ENCODE data around the gene CXCL17.

The CXCL17 gene

DNA sequence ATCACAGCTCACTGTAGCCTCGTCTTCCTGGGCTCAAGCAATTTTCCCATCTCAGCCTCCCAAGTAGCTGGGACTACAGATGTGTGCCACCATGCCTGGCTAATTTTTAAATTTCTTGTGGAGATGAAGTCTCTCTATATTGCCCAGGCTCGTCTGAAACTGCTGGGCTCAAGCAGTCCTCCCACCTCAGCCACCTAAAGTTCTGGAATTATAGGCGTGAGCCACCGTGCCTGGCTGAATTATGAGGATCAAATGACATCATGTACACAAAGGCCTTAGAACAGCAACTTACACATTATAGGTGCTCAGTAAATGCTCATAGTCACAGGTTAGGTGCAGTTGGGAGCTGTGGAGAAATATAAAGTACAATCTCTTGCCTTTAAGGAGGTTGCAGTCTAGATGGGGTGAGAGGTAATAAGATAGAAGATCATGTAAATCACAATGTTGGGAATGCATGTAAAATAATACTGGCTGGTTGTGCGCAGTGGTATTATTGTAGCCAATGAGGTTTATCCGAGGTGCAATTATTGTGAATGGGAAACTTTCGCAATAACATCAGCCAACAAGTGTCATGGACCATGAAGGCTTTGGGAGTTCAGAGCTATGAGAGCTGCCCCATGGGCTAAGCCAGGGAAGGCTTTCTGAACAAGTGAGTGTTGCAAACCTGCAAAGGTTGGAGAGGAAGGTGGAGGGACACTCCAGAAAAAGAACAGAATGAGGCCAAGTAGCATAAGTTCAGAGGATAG is 29.8 kb upstream of the CXCL17 start:
- TF ChIP-seq, protein P1, sequence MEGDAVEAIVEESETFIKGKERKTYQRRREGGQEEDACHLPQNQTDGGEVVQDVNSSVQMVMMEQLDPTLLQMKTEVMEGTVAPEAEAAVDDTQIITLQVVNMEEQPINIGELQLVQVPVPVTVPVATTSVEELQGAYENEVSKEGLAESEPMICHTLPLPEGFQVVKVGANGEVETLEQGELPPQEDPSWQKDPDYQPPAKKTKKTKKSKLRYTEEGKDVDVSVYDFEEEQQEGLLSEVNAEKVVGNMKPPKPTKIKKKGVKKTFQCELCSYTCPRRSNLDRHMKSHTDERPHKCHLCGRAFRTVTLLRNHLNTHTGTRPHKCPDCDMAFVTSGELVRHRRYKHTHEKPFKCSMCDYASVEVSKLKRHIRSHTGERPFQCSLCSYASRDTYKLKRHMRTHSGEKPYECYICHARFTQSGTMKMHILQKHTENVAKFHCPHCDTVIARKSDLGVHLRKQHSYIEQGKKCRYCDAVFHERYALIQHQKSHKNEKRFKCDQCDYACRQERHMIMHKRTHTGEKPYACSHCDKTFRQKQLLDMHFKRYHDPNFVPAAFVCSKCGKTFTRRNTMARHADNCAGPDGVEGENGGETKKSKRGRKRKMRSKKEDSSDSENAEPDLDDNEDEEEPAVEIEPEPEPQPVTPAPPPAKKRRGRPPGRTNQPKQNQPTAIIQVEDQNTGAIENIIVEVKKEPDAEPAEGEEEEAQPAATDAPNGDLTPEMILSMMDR (conservative IDR thresholded peaks at IDR 0.05): no peak
- TF ChIP-seq ZFX (IDR thresholded peaks at IDR 0.05): no peak
- H3K27ac ChIP-seq: peak overlapping the region; percentile 55; the same call in 1 of the 2 replicates

DNA sequence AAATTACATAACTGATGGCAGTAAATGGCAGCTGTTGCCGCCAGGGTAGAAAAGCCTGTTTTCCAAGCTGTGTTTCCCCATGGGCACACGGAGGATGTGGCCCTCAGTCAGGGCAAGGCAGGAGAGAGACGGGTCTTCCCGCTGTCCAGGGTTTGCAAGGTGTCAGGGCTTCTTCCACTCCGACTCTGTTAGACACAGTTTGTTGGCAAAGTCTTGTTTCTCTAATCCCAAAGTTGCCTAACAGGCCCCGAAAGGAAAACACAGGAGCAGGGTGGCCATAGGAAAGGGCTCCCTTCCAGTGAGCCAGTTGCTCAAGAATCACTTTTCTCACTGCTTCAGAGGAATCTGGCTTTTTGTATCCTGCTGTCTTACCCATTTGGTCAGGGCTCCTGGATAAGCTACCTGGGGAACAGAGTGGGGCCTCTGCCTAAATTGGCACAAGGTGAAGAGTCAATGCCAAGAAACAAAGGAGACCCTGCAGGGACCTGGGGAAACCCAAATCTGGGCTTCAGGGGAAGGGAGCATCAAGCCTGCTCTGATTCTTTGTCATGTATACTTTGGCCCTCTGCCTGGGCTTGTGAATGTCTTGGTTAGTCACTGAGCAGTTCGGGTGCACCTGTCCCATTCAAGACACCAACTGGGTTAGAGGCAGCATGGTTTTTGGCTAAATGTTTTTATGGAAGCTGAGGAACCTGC is 29.0 kb upstream of the CXCL17 start:
- no peak for TF ChIP-seq ZFX (IDR thresholded peaks at IDR 0.05)
- TF ChIP-seq, protein P1 (conservative IDR thresholded peaks at IDR 0.05): no peak
- H3K27ac ChIP-seq: peak overlapping the region; percentile 55

GRCh38 chr19:42469311-42470235 is 26.8 kb upstream of the CXCL17 start:
- H3K27ac ChIP-seq: no peak overlapping the region
- TF ChIP-seq, protein P1 (conservative IDR thresholded peaks at IDR 0.05): no peak
- no peak for TF ChIP-seq ZFX (IDR thresholded peaks at IDR 0.05)

DNA sequence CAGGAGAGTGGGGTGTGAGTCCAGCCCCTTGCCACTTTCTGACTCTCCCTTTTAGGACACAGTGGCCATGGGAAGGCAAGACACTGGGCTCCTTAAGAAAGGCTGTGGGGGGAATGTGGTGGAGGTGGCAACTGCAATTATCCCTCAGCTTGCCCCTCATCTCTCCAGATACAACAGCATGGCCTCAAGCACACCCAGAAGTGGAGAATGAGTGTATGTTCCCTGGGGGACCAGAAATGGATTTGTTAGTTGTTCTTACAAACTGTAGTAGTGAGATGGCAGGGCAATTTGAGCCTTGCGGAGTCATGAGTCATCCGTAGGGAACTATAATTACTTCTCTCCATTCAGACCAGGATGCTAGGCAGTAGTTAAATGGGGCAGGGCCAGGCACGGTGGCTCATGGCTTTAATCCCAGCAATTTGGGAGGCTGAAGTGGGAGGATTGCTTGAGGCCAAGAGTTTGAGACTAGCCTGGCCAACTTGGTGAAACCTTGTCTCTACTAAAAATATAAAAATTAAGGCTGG is 25.6 kb upstream of the CXCL17 start:
- H3K27ac ChIP-seq: no peak overlapping the region
- TF ChIP-seq ZFX (IDR thresholded peaks at IDR 0.05): no peak
- TF ChIP-seq, protein P1 (conservative IDR thresholded peaks at IDR 0.05): no peak

- TF ChIP-seq, protein P1 (conservative IDR thresholded peaks at IDR 0.05): no peak
- no peak for TF ChIP-seq ZFX (IDR thresholded peaks at IDR 0.05)
- H3K27ac ChIP-seq: no peak overlapping the region
These were observed 24.5 kb upstream of the CXCL17 start for GRCh38 chr19:42467183-42467760.

- H3K27ac ChIP-seq: no peak overlapping the region
- TF ChIP-seq, protein P1 (conservative IDR thresholded peaks at IDR 0.05): no peak
- TF ChIP-seq ZFX (IDR thresholded peaks at IDR 0.05): no peak
These were observed 23.9 kb upstream of the CXCL17 start for GRCh38 chr19:42466521-42467182.

Measured in C4-2B (cell line).